GM19351 (cell line): ENCODE measurements around the gene KCNQ5.
"Not testable (repeated sequence)": the region's sequence is repeated elsewhere in the genome, so short reads cannot be mapped to it uniquely, and the experiment has no call there.

Experiments
- ATAC-seq: cut with Tn5 transposase; IDR thresholded peaks from one replicate; pipeline ENCODE4 v1.9.1; 2021; ENCODE audit warnings: mild to moderate bottlenecking, moderate library complexity; ENCODE audit not compliant: unreplicated experiment

The KCNQ5 gene

DNA sequence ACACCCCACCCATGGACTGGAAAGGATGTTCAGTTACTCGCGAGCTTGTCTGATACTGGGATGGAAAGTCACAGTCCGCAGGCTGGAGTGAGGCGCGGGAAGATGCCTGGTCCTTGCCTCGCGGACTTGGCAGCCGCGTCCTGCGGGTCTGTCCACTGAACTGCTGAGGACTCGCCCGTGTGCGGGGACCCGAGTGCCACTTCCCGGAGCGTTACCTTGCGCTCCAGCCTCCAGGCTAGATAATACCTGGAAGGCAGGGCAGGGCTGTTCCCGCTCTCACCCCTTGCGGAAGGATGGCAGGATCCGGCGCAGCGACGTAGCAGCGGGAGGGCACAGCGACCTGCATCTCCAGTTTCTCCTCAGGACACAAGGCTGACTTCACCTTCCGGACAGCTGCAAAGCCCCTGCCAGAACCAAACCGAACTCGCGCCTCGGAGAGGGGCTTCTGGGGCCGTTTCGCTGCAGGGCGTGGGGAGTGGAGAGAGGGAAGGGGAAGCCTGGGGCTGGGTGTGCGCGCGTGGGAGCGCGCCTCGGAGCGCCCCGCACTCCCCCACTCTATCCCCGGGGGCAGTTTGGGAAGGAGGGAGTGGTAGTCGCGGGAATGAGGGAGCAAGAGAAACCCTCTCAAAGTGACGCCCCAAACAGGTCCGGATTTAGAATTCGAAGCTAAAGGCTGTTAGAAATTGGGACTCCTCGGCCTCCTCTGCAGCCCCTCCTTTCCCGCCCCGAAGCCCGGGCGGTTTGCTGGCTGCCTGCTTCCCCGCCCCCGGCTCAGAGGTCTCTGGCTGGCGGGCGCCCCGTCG, at the start of gene KCNQ5:
TSS of gene KCNQ5 (plus strand) at position 774 of the 803 bp plus-strand sequence.
- ATAC-seq, result peak; percentile 12

DNA sequence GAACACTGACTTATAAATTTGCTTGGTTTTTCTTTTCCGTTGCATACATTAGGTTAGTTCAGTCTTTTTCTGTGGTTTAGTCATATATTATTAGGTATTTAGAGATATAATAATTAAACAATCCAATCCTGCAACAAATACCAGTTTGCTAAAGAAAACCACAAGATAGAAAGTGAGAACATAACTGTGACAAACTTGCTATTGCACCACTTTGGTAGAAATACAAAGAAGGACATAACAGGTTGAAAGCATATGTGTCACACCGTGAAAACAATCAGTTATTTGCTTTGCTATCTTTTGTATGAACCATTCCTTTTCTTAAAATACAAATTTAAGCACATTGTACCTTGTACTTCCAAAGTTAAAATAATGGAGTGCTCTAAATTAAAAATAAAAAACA, 42.0 kb upstream of the KCNQ5 start:
- ATAC-seq, result peak; percentile 50

DNA sequence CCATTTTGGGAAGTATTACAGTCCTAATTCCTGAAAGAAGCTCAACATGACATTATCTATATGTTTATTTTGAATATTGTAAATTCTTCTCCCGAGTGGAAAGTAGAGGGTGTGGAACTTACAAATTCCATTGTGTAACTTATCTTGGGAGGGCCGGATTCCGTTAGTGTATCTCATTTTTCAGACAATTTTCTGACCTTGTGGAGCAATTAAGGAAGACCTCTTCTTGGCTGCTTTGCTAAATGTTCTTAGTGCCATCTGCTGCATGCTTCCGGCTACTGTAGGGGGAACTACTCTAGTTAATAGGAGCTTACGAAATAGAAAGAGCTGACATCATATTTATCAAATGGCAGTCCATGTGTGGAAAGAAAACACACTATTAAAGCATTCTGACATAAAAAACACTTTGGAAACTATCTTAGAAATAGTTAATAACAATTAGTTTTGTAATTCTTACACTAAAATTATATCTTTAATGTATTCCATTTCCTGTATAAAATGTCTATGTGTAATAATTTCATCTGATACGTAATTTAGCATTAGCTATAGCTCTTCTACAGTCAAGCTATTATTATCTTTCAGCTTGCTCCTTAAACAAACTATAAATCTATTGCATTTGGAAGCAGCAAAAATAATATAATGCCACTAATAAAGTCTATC, 41.5 kb upstream of the KCNQ5 start:
- ATAC-seq, result peak; percentile 84

DNA sequence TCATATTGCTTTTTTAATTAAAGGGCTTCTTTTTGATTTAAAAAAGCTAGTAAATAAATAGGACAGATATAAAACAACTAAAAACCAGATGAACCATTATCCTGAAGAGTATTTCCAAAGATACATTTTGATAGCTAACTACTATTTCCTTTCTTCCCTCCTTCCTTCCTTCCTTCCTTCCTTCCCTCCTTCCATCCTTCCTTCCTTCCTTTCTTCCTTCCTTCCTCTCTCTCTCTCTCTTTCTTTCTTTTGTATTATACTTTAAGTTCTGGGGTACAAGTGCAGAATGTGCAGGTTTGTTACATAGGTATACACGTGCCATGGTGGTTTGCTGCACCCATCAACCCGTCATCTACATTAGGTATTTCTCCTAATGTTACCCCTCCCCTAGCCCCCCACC, 40.9 kb upstream of the KCNQ5 start:
- not testable (repeated sequence) for ATAC-seq

DNA sequence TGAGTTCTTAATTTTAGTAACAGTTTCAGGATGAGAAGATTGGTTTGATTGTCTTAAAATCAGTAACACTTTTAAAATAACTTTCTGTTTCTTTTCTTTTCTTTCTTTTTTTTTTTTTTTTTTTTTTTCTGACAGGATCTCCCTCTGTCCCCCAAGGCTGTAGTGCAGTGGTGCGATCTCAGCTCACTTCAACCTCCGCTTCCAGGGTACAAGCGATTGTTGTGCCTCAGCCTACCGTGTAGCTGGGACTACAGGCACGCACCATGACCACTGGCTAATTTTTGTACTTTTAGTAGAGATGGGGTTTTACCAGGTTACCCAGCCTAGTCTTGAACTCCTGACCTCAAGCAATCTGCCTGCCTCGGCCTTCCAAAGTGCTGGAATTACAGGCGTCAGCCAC, 33.7 kb upstream of the KCNQ5 start:
- ATAC-seq, result no peak

DNA sequence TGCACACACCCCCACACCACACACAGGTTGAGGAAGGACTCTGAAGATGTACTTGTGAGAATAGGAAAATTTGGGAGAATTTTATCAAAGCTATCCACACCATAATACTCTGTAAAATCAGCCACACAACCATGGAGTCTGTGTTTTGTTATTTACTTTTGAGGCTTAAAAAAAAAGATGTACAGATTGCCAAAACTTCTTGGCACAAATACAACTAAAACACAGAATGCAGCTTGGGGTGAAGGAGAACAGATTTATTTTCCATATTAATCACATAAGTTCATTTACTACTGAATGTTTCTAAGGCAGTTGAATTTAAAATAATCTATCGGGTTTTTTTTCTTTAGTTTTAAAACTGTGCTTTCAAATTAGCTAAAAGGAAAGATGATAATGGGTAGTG, 32.8 kb upstream of the KCNQ5 start:
- no peak for ATAC-seq

GRCh38 chr6:72595812-72596211, 26.1 kb upstream of the KCNQ5 start:
- ATAC-seq, result peak; percentile 75

DNA sequence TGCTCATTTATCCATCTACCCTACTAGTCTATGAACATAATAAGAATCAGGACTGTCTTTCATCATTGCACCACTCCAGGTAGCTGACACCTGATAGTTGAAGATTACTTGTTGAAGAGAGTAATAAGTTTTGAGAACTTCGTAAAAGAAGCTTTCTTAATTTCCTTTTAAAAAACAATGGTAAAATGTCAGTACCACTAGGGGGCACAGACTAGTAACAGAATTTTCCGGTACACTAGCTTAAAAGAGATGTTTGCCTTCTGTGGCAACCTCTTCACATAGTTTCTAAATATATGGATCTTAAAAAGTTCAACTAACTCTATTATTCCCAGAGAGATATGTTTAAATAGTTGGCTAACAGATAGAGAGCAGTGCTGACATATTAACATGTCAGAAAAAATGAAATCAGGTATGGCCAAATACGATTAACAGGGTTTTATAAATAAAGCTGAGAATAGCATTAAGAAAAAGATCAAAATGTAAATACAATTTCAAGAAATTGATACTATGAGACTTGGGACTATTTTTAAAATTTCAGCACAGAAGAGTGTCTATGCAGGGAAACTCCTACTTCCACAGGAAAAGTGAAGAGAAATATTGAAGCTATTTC, 5.4 kb upstream of the KCNQ5 start:
- ATAC-seq, result no peak

GRCh38 chr6:72617721-72618120, 4.1 kb upstream of the KCNQ5 start:
- ATAC-seq, result no peak

DNA sequence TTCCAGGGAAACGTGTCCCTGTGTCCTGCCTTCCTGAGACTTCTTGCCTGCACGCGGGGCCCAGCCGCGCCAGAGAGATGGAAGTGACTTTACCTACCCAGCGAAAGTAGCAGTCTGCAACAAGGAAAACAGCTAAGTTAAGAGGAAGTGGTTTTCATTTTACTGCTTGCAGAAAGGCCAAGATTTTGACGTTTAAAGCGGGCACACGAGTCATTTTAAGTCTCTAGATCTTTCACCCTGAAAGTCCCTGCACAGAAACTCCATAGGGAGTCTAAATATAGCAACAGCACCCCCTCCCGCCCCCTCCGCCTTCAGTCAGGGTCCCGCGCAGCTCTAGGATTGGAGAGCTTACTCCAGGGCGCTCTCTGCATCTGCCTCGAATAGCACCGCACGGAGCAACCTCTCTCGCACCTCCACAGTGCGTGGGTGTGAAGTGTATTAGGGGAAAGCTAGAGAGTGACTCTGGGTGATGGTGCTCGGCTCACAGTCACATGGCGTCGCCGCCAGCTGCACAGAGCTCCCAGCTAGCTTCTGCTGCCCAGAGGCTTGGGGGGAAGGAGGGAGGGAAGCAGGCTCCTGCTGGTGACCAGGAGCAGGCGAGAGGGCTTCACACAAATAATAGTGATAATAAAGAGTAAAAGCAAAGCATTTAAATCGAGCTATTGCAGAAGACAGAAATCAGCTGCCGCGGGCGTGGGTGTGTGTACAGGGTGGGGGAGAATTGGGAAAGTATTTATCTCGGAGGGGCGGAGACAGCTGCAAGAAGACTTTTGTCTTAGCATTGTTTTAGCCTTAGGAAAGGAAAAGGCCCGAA, 1.8 kb upstream of the KCNQ5 start:
- ATAC-seq, result peak; percentile 68

DNA sequence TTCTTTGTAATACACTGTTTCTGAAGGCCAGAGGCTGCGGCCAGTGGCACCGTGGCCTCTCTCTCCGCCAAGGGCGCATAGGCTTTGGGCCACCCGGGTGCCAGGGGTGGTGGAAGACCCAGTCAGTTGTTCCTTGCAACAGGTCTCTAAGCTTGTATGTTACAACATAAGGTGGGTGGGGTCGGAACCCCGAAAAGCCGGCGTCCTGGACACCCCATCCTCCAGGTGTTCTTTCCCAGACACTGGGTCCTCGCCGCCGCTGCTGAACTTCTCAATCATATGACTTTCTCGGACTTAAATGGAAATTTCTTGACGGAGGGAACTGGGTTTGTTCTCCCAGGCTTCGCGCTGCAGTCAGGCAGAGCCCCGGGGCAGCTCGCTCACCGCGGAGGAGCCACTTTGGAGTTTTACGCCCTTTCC, 983 bp upstream of the KCNQ5 start:
- no peak for ATAC-seq

DNA sequence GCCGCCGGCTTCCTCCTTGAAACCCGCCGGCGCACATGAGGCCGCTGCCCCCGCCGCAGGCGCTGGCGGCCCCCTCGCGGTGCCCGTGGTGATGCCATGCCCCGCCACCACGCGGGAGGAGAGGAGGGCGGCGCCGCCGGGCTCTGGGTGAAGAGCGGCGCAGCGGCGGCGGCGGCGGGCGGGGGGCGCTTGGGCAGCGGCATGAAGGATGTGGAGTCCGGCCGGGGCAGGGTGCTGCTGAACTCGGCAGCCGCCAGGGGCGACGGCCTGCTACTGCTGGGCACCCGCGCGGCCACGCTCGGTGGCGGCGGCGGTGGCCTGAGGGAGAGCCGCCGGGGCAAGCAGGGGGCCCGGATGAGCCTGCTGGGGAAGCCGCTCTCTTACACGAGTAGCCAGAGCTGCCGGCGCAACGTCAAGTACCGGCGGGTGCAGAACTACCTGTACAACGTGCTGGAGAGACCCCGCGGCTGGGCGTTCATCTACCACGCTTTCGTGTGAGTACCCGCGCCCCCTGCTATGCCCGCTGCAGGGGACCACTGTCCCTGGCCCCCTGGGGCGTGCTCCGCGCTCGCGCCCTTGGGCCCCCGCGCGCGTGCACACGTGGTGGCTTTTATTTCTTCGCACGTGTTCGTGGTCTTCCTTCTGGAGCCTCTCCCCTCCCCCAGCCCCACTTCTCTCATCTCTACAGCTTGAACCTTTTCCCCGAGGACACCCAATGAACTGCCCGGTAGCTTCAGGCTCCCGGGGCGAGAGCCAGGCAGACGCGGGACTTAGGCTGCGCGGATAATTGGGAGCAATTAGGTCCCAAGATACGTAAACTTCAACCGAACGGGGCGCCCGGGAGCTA, 453 bp downstream of the KCNQ5 start:
- peak; percentile 20 for ATAC-seq

- ATAC-seq, result no peak
Observed at GRCh38 chr6:72623808-72624207, 1.9 kb downstream of the KCNQ5 start.

DNA sequence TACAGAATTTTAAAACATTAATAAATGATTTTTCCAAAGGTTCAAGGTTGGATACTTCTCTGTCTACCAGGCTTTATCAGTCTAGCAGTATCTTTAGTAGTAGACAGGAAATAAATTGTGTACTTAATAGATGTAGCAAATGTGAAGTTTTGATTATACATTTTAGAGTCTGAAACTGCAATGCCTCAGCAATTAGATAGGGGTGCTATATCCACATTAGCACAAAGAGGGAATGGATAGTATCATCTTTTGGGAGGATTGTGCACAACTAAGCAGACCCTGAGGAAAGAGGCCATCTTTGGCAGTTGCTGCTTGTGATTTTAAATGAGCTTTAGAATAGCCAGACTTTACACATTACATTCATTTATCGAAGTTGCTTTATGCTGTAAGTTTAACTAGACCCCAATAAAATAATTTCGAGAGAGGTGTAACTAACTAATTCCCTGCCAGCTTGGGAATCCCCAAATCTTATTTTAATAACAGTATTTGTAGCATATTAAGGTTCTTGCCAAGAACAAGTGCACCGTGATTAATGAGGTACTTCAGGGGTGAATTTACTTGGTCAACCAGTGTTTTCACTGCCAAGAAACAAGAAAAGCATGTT, 2.8 kb downstream of the KCNQ5 start:
- no peak for ATAC-seq

DNA sequence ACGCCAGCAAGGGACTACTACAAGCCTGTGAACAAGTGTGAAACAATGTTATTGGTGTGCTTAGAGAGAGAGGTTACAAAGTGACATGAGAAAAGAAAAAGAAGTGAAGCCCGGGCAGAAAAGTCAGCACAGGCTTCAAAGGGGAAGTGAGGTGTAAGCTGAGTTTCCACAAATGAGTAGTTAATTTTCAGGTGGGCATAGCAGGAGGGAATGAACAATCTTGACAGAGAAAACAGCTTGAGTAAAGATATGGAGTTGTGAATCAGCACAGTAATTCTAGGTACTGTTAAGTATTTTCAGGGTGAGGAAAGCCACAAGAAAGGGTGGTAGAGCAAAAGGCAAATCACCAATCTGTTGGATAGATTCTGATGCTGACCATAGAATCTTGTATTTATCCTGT, 4.3 kb downstream of the KCNQ5 start:
- ATAC-seq, result peak; percentile 49

DNA sequence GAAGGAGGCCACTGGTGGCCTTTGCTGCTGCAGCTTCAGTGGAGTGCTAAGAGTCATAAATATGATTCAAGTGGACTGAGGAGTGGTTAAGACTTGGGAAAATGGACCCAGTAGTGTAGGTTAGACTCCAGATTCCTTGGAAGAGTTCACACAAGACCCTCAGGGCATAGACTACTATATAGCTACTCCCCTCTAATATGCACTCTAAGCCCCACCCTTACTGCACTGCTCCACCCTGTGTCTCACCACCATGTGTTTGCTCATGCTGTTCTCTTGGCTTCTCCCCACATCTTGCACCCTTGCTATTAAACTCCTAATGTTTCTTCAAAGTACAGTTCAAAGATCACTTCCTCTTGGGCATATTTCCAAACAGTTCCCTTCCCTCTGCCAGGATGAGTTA, 5.7 kb downstream of the KCNQ5 start:
- ATAC-seq, result no peak

DNA sequence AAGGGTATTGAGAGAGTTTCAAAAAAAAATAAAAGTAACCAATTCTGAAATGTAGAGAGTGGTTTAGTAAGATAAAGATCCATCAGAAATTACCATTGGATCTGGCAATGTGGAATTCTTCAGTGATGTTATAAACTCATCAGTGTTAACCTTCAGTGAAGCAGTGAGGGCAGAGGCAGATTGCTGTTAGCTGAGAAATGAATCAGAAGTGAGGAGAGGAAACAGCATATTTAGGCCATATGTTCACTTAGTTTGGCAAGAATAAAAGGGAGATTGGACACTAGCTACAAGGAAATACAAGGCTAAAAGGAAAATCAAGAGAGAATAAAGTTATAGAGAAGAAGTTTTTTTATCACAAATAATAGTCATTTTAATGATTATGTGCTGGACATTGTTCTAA, 9.6 kb downstream of the KCNQ5 start:
- ATAC-seq, result no peak

DNA sequence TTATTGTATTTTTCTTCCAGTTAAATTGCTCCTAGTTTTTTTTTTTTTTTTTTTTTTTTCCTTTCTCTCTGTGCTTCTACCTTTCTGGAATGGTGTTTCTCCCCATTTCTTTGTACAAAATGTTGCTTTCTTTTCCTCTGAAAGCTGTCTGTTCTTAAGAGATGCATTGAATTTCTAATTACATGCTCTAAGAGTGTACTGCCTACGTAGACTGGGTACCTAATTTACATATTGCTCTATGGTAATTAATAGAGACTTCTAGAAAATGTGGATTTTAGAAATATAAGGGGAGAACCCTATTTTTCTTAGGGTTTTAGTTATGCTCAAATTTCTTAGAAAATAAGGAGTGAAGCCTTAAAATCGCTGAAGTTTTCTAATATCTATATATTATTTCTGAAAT, 13.8 kb downstream of the KCNQ5 start:
- ATAC-seq, result no peak

GRCh38 chr6:72636215-72636614, 14.4 kb downstream of the KCNQ5 start:
- peak; percentile 97 for ATAC-seq

DNA sequence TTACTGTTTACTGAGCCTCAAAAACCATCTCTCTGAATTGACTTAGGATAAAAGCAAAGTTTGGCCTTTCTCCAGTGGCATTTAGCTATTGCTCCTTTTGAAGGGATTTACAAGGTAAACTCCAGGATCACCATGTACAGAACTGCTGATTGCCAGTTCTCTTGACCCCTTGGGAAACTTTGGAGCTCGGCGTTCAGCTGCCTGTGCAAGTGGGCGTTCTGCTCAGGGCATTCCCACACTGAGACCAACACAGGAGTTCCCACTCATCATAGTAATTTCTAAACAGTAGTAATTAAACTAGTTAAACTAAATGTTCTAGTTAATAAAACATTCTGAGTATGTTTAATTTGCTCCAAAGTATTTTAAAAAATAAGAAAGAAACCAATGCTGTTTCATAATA, 14.9 kb downstream of the KCNQ5 start:
- ATAC-seq, result no peak
